ENCODE data around the gene PDE6B.
A peak's percentile ranks its signal among the peaks of the same experiment; 100 is the strongest.

PDE6B gene

GRCh38 chr4:601612-602558, 23.5 kb upstream of the PDE6B start:
- no peak for DNase-seq

DNA sequence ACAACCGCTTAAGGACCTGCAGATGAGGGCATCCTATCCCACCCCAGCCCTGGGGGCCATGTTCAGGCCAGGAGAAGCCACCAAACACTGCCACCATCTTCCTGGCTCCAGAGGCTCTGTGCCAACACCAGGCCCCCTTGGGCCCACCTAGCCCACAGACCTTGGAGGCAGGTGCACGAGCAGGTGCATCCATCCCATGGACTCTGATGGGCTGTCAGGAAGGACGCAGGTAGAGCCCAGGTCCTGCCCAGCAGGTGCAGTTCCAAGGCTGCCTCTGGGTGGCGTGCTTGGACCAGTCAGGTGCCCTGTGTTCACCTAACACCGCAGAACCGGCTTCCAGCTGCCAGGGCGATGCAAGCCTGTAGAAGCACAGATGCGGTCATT, 22.8 kb upstream of the PDE6B start:
- no peak for DNase-seq

GRCh38 chr4:604131-604530, 21.2 kb upstream of the PDE6B start:
- DNase-seq = no peak

- DNase-seq = no peak
Observed at GRCh38 chr4:605702-606425, 19.5 kb upstream of the PDE6B start.

- no peak for DNase-seq
Observed at GRCh38 chr4:608236-608635, 17.1 kb upstream of the PDE6B start.

DNA sequence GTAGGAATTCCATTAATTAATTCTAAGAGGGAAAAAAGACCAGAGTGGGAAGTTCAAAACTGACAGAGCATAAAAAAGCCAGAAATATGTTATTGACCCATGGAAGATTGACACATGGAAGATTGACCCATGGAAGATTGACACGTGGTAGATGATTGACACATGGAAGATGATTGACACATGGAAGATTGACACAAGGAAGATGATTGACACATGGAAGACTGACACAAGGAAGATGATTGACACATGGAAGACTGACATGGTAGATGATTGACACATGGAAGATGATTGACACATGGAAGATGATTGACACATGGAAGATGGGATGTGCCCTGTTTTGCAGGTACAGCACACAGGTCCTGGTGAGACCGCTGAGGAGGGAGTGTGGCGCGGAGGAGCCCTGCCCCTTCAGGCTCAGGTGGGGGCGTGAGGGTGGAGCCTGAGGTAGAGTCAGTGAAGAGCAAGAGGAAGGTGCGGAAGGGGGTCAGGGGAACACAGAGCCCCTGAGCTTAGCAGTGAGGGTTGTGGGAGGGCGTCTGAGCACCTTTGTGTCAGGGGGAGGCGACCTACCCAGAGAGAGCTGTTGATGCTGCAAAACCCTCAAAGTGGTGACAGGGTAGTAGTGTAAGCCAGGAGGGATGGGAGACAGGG, 15.8 kb upstream of the PDE6B start:
- DNase-seq = no peak

- DNase-seq = peak; percentile 44
Observed at GRCh38 chr4:610411-611261, 14.7 kb upstream of the PDE6B start.

- DNase-seq = no peak
Observed at GRCh38 chr4:612052-612748, 13.2 kb upstream of the PDE6B start.

DNA sequence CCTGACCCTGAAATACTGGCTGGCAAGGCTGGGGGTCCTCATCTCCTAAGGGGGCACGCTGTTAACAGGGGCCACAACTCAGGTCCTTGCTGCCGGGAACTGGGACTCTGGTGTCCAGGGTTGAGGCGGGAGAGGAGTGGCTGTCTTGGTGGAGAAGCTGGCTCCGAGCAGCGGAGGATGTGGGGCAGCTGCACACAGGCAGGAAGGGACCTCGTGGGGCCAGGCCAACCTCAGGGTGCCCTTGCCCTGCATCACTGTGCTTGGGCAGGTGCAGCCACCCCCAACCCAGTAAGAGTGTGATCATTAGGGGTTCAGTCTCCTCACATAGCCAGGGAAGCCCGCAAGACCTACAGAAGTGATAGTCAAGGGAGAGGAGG, 12.6 kb upstream of the PDE6B start:
- no peak for DNase-seq

DNA sequence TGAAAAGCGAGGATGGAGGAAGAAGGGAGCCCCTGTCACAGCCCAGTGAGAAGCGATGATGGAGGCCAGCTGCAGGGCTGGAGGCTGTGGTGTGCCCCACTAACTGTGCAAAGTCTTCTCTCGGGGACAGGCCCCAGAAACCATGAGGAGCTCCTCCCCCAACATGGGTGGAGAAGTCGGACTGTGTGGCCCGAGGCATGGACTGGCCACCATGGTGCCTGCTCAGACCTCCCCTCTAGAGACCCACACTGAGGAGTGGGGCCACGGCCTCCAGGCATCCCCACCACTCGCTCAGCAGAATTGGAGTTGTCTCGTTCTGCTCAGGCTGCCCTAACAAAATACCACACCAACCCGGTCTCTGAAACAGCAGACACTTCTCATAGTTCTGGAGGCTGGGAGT, 12.2 kb upstream of the PDE6B start:
- DNase-seq = no peak

- DNase-seq = peak; percentile 19
Observed at GRCh38 chr4:616091-616490, 9.3 kb upstream of the PDE6B start.

DNA sequence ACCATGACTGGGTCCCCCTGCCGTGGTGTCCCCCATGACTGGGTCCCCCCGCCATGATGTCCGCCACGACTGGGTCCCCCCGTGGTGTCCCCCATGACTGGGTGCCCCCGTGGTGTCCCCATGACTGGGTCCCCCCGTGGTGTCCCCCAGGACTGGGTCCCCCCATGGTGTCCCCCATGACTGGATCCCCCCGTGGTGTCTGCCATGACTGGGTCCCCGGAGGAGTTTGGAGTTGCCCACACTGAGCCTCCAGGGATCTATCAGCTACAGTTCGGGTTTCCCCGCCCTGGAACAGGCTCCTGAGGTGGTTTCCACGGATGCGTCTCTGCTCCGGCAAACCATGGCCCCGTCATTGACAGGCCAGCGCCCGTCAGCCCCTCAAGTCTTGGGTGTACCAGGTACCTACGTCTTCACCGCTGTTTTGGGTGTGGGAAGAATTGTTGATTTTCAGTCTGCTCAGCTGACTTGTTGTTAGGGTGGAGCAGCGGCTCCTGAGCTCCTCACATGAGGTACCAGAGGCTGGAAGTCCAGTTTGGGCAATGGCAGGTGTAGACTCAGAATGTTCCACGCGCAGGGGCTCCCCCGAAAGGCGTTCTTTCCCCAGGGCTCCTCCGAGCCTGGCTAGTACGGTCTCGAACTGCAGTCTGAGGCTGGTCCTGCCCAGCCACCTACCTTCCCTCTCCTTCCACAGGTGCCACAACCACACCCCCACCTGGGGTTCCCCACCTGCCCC, 8.3 kb upstream of the PDE6B start:
- DNase-seq = no peak

GRCh38 chr4:617644-618641, 7.4 kb upstream of the PDE6B start:
- no peak for DNase-seq

- no peak for DNase-seq
Observed at GRCh38 chr4:620201-620600, 5.2 kb upstream of the PDE6B start.

- DNase-seq = no peak
Observed at GRCh38 chr4:620851-621261, 4.5 kb upstream of the PDE6B start.

DNA sequence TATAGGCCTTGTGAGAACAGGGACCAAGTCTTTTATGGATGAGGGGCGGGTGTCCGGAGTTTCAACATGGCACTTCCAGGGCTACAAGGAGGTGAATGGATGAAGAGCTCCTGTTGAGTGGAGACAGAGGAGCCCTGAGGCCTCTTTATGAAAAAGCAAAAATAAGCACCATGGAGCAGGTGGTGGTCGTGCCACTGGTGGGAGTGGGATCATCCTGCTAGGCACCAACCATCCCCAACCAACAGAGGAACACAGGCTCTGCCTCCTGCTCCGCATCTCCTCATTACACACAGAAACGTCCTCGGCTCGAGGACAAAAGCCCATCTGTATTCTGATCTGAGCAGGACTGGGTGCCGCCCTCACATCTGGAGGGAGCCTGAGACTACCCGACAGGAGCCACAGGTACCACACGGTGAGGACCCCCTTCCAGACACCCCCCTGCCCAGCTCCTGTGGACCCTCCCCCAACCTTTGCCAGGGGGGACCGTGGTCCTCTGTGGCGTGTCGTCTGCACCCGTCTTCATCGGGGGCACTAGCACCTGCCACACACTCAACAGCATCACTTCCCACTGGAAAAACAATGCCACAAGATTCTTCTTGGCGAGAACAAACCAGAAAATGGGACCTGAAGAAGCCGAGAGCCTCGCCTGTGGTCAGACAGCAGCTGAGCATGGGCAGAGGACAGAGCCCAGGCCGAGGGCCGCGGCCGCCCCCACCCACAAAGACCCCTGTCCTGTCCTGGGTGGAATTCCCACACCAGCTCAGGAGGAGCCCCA, 3.9 kb upstream of the PDE6B start:
- DNase-seq = no peak

DNA sequence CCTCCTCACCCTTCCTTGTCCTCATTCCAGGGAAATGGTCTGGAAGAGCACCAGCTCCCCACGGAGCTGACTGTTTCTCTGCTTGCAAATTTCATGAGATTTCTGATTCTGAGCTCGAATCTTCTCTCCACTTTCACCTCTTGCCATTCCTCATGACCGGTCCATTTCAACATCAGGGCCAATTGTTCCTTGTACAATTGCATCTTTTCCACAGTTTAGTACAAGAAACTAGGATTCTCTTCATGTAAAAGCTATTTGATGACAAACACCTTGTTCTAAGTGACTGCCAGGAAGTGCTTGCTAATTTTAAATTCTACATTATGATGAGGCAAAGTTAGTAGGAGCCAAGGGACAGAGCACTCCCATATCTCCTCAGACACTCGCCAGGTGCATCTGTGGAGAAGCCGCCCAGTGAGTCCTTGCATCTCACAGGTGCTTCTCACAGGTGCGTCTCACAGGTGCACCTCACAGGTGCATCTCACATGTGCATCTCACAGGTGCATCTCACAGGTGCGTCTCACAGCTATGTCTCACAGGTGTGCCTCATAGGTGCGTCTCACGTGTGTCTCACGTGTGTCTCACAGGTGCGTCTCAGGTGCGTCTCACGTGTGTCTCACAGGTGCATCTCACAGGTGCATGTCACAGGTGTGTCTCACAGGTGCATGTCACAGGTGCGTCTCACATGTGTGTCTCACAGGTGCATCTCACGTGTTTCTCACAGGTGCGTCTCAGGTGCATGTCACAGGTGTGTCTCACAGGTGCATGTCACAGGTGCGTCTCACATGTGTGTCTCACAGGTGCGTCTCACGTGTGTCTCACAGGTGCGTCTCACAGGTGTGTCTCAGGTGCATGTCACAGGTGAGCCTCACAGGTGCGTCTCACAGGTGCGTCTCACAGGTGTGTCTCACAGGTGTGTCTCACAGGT, 3.0 kb upstream of the PDE6B start:
- DNase-seq = no peak
